OCI-LY3 (cell line): ENCODE measurements around the gene EYS.

Source experiments
- EZH2phosphoT487 ChIP-seq: fragments of 200-600 bp; shearing (Covaris generic); IDR thresholded peaks from 2 replicates; pipeline ENCODE4 v1.6.1; 2018; ENCODE audit warnings: antibody characterized with exemption, mixed run types, low read depth
- TF ChIP-seq, protein P1 (sequence below): fragments of 200-600, 300-600 bp; sonication (generic); IDR thresholded peaks from 2 replicates; pipeline ENCODE4 v1.5.1; 2014; ENCODE audit warnings: antibody characterized with exemption, low read length, low read depth

DNA sequence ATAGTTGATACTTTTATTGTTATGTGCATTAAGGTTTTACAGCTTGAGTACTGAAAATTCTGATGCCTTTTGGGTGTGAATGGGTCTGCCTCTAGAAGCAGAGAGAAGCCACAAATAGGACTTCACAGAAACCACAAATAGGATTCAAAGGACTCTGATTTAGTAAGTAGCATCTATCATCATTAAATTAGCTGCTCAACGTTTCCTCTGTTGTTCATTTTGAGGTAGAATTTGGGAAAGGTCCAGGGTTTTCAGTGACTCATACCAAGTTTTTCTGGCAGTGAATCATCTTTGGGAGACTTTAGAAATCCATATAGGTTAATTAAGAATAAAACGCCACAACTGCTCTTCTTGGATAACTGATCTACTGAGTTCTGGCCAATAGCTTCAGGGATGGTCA, 1966.3 kb downstream of the EYS start:
- TF ChIP-seq, protein P1, sequence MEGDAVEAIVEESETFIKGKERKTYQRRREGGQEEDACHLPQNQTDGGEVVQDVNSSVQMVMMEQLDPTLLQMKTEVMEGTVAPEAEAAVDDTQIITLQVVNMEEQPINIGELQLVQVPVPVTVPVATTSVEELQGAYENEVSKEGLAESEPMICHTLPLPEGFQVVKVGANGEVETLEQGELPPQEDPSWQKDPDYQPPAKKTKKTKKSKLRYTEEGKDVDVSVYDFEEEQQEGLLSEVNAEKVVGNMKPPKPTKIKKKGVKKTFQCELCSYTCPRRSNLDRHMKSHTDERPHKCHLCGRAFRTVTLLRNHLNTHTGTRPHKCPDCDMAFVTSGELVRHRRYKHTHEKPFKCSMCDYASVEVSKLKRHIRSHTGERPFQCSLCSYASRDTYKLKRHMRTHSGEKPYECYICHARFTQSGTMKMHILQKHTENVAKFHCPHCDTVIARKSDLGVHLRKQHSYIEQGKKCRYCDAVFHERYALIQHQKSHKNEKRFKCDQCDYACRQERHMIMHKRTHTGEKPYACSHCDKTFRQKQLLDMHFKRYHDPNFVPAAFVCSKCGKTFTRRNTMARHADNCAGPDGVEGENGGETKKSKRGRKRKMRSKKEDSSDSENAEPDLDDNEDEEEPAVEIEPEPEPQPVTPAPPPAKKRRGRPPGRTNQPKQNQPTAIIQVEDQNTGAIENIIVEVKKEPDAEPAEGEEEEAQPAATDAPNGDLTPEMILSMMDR = no peak
- TF ChIP-seq EZH2phosphoT487 = no peak
